GM19438 (cell line): ENCODE data around the gene PACRG.

Experiments
- ATAC-seq: cut with Tn5 transposase; IDR thresholded peaks from one replicate; pipeline ENCODE4 v1.9.1; 2021; ENCODE audit warnings: low read depth; ENCODE audit not compliant: unreplicated experiment

PACRG gene

GRCh38 chr6:163228041-163228440 lies 500.3 kb downstream of the PACRG start:
- no peak for ATAC-seq

- no peak for ATAC-seq
Observed at GRCh38 chr6:163229050-163229449, 501.3 kb downstream of the PACRG start.

GRCh38 chr6:163230901-163231300 lies 503.1 kb downstream of the PACRG start:
- ATAC-seq: no peak

GRCh38 chr6:163231356-163232014 lies 503.7 kb downstream of the PACRG start:
- no peak for ATAC-seq

DNA sequence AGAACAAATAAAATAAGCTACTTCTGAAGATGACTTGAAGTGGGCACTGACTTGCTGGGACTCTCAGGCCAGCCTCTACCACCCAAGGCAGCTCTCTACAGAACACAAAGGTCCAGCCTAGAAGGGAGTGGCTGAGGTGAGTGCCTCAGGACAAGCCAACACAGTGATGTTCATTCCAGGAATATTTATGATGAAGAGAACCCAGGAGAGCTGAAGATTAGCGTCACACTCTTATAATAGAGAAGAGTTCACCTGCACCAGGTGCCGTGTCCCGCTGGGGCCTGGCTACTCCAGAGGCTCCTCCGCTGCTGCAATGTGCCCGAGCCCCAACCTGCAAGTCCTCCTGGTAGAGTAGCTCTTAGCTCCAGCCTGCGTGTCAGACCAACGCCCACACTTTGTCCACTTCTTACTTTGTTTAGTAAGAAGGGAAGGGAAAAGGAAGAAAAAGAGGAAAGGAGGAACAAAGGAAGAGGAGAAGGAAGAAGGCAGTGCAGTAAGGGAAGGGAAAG lies 504.3 kb downstream of the PACRG start:
- no peak for ATAC-seq

DNA sequence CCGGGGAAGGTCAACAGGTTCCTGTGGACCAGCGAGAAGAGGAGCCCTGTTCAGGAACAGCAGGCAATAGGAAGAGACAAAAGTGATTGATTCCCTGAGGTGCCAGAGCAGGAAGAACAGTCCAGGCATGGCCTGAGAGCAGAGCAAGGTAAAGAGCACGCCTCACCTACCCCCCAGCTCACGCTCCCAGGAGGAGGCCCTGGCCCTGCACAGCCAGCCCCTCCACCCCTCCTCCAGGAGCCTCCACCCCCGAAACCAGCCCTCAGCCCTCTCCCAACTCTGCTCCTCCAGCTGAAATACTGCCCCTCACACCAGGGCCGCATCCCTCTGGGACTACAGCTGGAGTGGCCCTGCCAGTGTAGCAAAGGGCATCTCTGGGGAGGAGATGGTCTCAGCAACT lies 504.9 kb downstream of the PACRG start:
- ATAC-seq: no peak

- ATAC-seq: no peak
Observed at GRCh38 chr6:163237110-163237509, 509.3 kb downstream of the PACRG start.

DNA sequence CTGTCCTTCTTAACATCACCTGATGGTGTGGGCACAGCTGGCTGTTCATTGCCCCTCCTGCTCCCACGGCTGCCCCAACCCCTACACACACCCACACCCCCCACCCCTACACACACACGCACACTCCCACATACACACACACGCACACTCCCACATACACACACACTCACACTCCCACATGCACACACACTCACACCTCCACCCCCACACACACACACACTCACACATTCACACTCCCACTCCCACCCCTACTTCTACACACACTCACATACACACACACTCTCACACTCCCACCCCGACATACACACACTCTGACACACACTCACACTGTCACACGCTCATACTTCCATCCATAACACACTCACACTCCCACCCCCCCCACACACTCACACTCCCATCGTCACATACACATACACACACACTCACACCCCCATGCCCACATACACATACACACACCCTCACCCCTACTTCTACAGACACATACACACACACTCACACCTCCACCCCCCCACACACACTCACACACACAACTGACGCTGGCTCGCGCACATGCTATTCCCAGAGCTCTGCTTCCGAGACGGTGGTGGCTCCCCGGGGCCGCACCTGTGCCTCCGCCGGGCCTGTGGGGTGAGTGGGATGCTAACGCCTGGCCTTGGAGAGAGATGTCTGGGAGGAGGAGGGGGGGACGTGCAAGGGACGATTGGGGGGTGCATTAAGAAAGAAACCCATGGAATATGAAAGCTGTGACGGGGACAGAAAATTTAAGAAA lies 512.0 kb downstream of the PACRG start:
- no peak for ATAC-seq

- ATAC-seq: no peak
Observed at GRCh38 chr6:163240556-163240955, 512.8 kb downstream of the PACRG start.

GRCh38 chr6:163241683-163242082 lies 513.9 kb downstream of the PACRG start:
- ATAC-seq: no peak

- ATAC-seq: no peak
Observed at GRCh38 chr6:163243083-163243482, 515.3 kb downstream of the PACRG start.

DNA sequence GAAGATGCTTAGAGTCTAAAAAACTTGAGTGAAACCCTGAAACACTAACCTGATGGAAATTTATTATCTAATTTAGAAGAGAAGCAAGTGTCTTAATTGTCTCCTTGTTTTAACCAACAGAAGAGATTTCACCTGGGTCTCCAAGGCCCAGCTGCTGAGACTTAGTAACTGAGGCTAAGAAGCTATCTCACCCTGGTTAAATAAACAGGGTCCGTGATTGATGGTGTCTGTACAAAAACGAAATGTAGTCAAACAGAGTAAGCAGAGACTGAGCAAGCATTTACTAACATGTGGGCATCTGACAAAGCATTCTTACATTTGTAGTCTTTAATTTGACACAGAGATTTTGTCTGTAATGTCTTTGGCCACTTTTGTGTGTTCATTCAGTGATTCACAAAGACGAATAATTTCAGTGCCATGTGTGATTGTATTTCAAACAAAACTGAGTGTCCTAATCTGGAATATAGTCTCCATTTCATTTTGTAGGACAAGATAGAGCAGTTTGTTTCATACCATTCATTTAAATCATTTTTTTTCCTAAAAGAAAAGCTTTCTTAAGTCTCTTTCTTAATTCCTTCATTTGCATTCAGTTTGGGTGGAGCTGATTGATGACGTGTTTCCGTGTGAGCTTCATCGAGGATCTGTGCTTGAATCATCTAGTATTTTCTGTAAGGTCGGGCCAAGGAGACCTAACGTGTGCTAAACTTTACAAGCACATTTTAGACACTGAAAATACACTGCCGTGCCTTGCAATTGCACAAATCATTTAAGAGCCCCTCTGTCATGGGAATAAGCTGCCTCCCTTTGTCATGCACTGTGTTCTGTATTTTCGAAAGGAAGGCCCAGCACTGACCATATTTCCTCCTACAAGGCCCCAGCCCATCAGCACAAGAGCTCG lies 516.2 kb downstream of the PACRG start:
- no peak for ATAC-seq

GRCh38 chr6:163248051-163248450 lies 520.3 kb downstream of the PACRG start:
- ATAC-seq: no peak

DNA sequence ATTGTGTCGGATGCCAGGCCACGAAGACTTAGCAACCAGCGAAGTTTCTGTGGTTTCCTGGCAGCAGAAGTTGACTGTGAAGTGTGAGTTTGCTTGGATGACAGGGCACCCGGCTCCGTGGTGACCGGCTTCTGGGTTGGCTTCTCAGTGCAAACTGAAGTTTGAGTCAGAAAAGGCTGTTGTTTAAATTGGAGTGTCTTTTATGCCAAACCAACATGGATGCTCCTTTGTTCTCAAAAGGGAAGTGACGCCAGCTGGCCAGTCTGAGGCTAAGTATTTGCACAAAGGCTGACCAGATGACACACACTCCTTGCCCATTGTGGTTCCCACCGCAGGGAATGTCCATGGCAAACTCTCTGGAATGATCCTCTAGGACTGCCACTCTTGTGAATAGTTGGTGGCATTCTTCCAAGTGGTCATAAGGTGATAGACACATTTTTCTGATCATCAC lies 521.9 kb downstream of the PACRG start:
- ATAC-seq: no peak

- no peak for ATAC-seq
Observed at GRCh38 chr6:163250116-163250515, 522.3 kb downstream of the PACRG start.

GRCh38 chr6:163252061-163252591 lies 524.4 kb downstream of the PACRG start:
- no peak for ATAC-seq

- no peak for ATAC-seq
Observed at GRCh38 chr6:163253556-163254213, 525.9 kb downstream of the PACRG start.

GRCh38 chr6:163254341-163254835 lies 526.6 kb downstream of the PACRG start:
- ATAC-seq: no peak

DNA sequence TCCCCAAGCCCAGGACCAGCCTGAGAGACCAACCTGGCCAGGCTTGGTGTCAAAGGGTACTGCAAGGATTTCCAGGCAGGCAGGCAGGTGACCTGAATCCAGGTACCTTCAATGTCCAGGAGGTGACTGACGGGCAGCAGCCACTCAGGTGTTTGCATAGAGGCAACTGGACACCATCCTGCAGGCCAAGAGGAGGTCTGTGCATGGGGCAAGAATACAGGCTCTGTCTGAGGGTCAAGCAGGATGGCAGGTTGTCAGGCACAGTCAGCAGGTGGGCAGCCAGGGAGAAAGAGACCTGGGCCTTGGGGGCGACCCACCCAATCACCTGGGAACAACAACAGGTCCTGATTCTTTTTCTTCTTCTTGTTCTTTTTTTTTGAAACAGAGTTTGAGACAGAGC lies 527.5 kb downstream of the PACRG start:
- no peak for ATAC-seq

DNA sequence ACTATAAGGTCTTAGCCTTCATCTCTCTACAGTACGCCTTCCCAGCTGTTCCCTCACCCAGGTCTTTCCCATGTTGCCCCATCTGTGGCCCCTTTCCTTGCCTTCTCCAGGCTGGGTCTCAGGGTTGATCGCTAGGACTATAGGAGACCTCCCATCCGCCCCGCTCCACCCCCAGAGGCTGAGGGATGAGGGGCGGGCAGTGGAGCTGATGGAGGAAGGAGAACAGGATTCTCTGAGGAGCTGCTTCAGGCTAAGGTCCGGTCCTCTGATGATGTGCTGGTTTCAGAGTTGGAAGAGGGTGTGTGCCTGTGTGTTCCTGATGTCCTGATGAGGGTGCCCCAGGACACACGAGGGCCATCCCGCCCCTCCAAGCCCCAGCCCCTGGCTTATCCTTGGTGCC lies 531.9 kb downstream of the PACRG start:
- no peak for ATAC-seq
